ENCODE data around the gene CDH4.

- TF ChIP-seq CTCF (IDR thresholded peaks at IDR 0.05; ENCODE audit: insufficient read depth, low read length) = no peak
- TF ChIP-seq REST (IDR thresholded peaks at IDR 0.05; ENCODE audit: insufficient replicate concordance, low read depth) = no peak
- TF ChIP-seq POLR2AphosphoS5 (IDR thresholded peaks at IDR 0.05; ENCODE audit: low read depth) = no peak
- TF ChIP-seq GABPA (IDR thresholded peaks at IDR 0.05; ENCODE audit: low read depth) = no peak
- TF ChIP-seq SPI1 (IDR thresholded peaks at IDR 0.05; ENCODE audit: borderline replicate concordance, low read depth) = no peak
Observed at GRCh38 chr20:61299618-61300017, 47.6 kb downstream of the CDH4 start.
